HCT116 (cell line): ENCODE results near the gene EEPD1.

Source experiments
- CBX3 ChIP-seq: IDR thresholded peaks from 2 replicates; pipeline ENCODE4 v1.6.1; 2012; ENCODE audit warnings: low read depth
- EZH2 ChIP-seq: fragments of 200-600 bp; sonication (generic); IDR thresholded peaks from 2 replicates; pipeline ENCODE4 v1.6.1; 2017; ENCODE audit warnings: antibody characterized with exemption, mixed run types
- JUND ChIP-seq: IDR thresholded peaks from 2 replicates; pipeline ENCODE4 v1.6.1; 2012
- POLR2A ChIP-seq: IDR thresholded peaks from 2 replicates; pipeline ENCODE4 v1.7.0; 2011; ENCODE audit warnings: borderline replicate concordance; ENCODE audit not compliant: insufficient read depth, insufficient read length; ENCODE audit errors: extremely low read depth
- POLR2AphosphoS5 ChIP-seq: IDR thresholded peaks from 2 replicates; pipeline ENCODE4 v1.6.1; 2011; ENCODE audit warnings: mild to moderate bottlenecking, low read depth, low read length, moderate library complexity
- RAD21 ChIP-seq: IDR thresholded peaks from 2 replicates; pipeline ENCODE4 v1.6.1; 2012; ENCODE audit warnings: low read depth, mild to moderate bottlenecking
- SP1 ChIP-seq: IDR thresholded peaks from 2 replicates; pipeline ENCODE4 v1.6.1; 2012; ENCODE audit warnings: low read depth
- YY1 ChIP-seq: IDR thresholded peaks from 2 replicates; pipeline ENCODE4 v1.6.1; 2011; ENCODE audit warnings: low read length, low read depth, moderate library complexity, mild to moderate bottlenecking; ENCODE audit not compliant: insufficient replicate concordance; ENCODE audit errors: extremely low read depth
- TF ChIP-seq, protein P1 (sequence below): IDR thresholded peaks from 2 replicates; pipeline ENCODE4 v1.6.1; 2012
- TF ChIP-seq, protein P2 (sequence below), 3 experiments: fragments of 200-600 bp in 1 of 3; sonication (generic) in 1 of 3; IDR thresholded peaks in 2 of 3; conservative IDR thresholded peaks in 1 of 3; 2 replicates each; pipeline ENCODE4 v1.5.1; 2012 to 2017; ENCODE audit warnings: low read depth in 2 of 3, low read length in 2 of 3, antibody characterized with exemption in 1 of 3, borderline replicate concordance in 1 of 3, control low read depth in 1 of 3, mild to moderate bottlenecking in 1 of 3, mixed read lengths in 1 of 3, mixed run types in 1 of 3, moderate library complexity in 1 of 3; ENCODE audit not compliant: insufficient read depth in 1 of 3
- TF ChIP-seq, protein P3 (sequence below): IDR thresholded peaks from 2 replicates; pipeline ENCODE4 v1.6.1; 2012; ENCODE audit warnings: low read depth
- TF ChIP-seq, protein P4 (sequence below): IDR thresholded peaks from 2 replicates; pipeline ENCODE4 v1.6.1; 2011; ENCODE audit warnings: mild to moderate bottlenecking, low read length, moderate library complexity; ENCODE audit not compliant: insufficient replicate concordance; ENCODE audit errors: extremely low read depth

DNA sequence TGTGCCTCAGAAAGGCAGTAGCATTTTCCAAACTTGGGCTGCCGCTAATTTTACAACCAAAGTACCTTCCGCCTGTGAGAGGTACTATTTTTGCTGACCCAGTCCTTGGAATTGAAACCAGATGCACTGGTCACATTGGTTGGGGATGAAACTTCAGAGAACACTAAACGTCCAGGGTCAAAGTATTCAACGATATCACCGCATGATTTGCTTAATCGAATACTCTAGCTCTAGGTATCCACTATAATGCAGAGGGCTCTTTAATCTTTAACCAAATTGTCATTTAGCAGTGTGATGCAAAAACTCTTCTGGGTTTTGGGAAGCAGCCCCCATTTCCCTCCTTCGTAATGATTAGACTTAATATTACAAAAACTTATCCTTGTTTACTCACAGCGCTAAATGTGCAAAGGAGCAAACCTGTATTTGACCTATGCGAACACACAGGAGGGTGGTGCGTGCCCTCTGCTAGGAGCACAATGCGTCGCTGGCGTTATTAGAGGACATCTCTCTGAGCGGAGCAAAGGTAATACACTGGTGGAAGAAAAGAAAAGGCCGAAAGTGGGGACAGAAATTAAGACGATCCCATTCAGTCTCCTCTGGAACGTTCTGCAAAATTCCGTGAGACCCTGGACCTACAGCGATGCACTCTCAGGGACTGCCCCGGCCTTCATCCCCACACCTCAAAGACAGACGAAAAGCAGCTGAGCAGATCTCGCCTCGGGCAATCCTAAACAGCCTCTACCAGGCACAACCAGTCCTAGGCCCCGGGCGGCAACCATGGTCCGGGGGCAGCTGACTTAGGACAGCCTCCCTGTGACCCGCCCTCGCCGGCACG, 916 bp upstream of the EEPD1 start:
- TF ChIP-seq, protein P1, sequence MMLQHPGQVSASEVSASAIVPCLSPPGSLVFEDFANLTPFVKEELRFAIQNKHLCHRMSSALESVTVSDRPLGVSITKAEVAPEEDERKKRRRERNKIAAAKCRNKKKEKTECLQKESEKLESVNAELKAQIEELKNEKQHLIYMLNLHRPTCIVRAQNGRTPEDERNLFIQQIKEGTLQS: no peak
- TF ChIP-seq POLR2A (no peak), RAD21 (no peak), POLR2AphosphoS5 (peak; percentile 7; the same call in 1 of the 2 replicates), CBX3 (no peak; the same call in 1 of the 2 replicates), EZH2 (no peak), YY1 (no peak), SP1 (no peak), JUND (no peak)
- TF ChIP-seq, protein P2, sequence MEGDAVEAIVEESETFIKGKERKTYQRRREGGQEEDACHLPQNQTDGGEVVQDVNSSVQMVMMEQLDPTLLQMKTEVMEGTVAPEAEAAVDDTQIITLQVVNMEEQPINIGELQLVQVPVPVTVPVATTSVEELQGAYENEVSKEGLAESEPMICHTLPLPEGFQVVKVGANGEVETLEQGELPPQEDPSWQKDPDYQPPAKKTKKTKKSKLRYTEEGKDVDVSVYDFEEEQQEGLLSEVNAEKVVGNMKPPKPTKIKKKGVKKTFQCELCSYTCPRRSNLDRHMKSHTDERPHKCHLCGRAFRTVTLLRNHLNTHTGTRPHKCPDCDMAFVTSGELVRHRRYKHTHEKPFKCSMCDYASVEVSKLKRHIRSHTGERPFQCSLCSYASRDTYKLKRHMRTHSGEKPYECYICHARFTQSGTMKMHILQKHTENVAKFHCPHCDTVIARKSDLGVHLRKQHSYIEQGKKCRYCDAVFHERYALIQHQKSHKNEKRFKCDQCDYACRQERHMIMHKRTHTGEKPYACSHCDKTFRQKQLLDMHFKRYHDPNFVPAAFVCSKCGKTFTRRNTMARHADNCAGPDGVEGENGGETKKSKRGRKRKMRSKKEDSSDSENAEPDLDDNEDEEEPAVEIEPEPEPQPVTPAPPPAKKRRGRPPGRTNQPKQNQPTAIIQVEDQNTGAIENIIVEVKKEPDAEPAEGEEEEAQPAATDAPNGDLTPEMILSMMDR (IDR thresholded peaks at IDR 0.05 in 2 of 3, conservative IDR thresholded peaks at IDR 0.05 in 1 of 3; ENCODE audit: borderline replicate concordance in 1 of 3, insufficient read depth in 1 of 3, low read depth in 2 of 3, low read length in 2 of 3): no peak
- TF ChIP-seq, protein P3, sequence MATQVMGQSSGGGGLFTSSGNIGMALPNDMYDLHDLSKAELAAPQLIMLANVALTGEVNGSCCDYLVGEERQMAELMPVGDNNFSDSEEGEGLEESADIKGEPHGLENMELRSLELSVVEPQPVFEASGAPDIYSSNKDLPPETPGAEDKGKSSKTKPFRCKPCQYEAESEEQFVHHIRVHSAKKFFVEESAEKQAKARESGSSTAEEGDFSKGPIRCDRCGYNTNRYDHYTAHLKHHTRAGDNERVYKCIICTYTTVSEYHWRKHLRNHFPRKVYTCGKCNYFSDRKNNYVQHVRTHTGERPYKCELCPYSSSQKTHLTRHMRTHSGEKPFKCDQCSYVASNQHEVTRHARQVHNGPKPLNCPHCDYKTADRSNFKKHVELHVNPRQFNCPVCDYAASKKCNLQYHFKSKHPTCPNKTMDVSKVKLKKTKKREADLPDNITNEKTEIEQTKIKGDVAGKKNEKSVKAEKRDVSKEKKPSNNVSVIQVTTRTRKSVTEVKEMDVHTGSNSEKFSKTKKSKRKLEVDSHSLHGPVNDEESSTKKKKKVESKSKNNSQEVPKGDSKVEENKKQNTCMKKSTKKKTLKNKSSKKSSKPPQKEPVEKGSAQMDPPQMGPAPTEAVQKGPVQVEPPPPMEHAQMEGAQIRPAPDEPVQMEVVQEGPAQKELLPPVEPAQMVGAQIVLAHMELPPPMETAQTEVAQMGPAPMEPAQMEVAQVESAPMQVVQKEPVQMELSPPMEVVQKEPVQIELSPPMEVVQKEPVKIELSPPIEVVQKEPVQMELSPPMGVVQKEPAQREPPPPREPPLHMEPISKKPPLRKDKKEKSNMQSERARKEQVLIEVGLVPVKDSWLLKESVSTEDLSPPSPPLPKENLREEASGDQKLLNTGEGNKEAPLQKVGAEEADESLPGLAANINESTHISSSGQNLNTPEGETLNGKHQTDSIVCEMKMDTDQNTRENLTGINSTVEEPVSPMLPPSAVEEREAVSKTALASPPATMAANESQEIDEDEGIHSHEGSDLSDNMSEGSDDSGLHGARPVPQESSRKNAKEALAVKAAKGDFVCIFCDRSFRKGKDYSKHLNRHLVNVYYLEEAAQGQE: no peak
- TF ChIP-seq, protein P4, sequence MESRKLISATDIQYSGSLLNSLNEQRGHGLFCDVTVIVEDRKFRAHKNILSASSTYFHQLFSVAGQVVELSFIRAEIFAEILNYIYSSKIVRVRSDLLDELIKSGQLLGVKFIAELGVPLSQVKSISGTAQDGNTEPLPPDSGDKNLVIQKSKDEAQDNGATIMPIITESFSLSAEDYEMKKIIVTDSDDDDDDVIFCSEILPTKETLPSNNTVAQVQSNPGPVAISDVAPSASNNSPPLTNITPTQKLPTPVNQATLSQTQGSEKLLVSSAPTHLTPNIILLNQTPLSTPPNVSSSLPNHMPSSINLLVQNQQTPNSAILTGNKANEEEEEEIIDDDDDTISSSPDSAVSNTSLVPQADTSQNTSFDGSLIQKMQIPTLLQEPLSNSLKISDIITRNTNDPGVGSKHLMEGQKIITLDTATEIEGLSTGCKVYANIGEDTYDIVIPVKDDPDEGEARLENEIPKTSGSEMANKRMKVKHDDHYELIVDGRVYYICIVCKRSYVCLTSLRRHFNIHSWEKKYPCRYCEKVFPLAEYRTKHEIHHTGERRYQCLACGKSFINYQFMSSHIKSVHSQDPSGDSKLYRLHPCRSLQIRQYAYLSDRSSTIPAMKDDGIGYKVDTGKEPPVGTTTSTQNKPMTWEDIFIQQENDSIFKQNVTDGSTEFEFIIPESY: no peak
